ENCODE measurements around the gene PDE8B.

The PDE8B gene

GRCh38 chr5:77170196-77170890, 40.1 kb upstream of the PDE8B start:
- H3K4me3 ChIP-seq (ENCODE audit: control insufficient read depth, low read depth, low read length): no peak overlapping the region
- TF ChIP-seq CTCF (conservative IDR thresholded peaks at IDR 0.05; ENCODE audit: control insufficient read depth, insufficient read depth, low read depth, low read length): no peak
- DNase-seq (ENCODE audit: low read depth): no peak

- no peak overlapping the region for H3K4me3 ChIP-seq (ENCODE audit: control insufficient read depth, low read depth, low read length)
- TF ChIP-seq CTCF (conservative IDR thresholded peaks at IDR 0.05; ENCODE audit: control insufficient read depth, insufficient read depth, low read depth, low read length): no peak
- DNase-seq (ENCODE audit: low read depth): no peak
Observed at GRCh38 chr5:77171141-77171910, 39.2 kb upstream of the PDE8B start.

- no peak for TF ChIP-seq CTCF (conservative IDR thresholded peaks at IDR 0.05; ENCODE audit: control insufficient read depth, insufficient read depth, low read depth, low read length)
- DNase-seq (ENCODE audit: low read depth): no peak
- H3K4me3 ChIP-seq (ENCODE audit: control insufficient read depth, low read depth, low read length): no peak overlapping the region
Observed at GRCh38 chr5:77172713-77173328, 37.7 kb upstream of the PDE8B start.

- no peak for TF ChIP-seq CTCF (conservative IDR thresholded peaks at IDR 0.05; ENCODE audit: control insufficient read depth, insufficient read depth, low read depth, low read length)
- DNase-seq (ENCODE audit: low read depth): no peak
- H3K4me3 ChIP-seq (ENCODE audit: control insufficient read depth, low read depth, low read length): no peak overlapping the region
Observed at GRCh38 chr5:77174526-77174925, 36.0 kb upstream of the PDE8B start.

- no peak for TF ChIP-seq CTCF (conservative IDR thresholded peaks at IDR 0.05; ENCODE audit: control insufficient read depth, insufficient read depth, low read depth, low read length)
- DNase-seq (ENCODE audit: low read depth): no peak
- H3K4me3 ChIP-seq (ENCODE audit: control insufficient read depth, low read depth, low read length): no peak overlapping the region
Observed at GRCh38 chr5:77175231-77175630, 35.2 kb upstream of the PDE8B start.

GRCh38 chr5:77176429-77176828, 34.1 kb upstream of the PDE8B start:
- no peak for TF ChIP-seq CTCF (conservative IDR thresholded peaks at IDR 0.05; ENCODE audit: control insufficient read depth, insufficient read depth, low read depth, low read length)
- H3K4me3 ChIP-seq (ENCODE audit: control insufficient read depth, low read depth, low read length): no peak overlapping the region
- no peak for DNase-seq (ENCODE audit: low read depth)
